CD4-positive, alpha-beta T cell treated with Interleukin-4 for 4 hours (primary cell): ENCODE results near the gene CDK6.
"Not testable (repeated sequence)": the region's sequence is repeated elsewhere in the genome, so short reads cannot be mapped to it uniquely, and the experiment has no call there.

Source experiments
- DNase-seq: peaks from one replicate; pipeline ENCODE4 v3.0.0-alpha.2; 2020

The CDK6 gene

GRCh38 chr7:92836489-92836999 lies at the start of gene CDK6:
Gene CDK6 (minus strand): TSS chr7:92836573. CDS start chr7:92833323, 3,250 bp downstream.
- peak; percentile 57 for DNase-seq

GRCh38 chr7:92886039-92886438 lies 49.7 kb upstream of the CDK6 start:
- not testable (repeated sequence) for DNase-seq

- no peak for DNase-seq
Observed at GRCh38 chr7:92884218-92884617, 47.8 kb upstream of the CDK6 start.

GRCh38 chr7:92882760-92883159 lies 46.4 kb upstream of the CDK6 start:
- DNase-seq = no peak

- DNase-seq = no peak
Observed at GRCh38 chr7:92881091-92881485, 44.7 kb upstream of the CDK6 start.

- peak; percentile 8 for DNase-seq
Observed at GRCh38 chr7:92880212-92881090, 44.1 kb upstream of the CDK6 start.

- no peak for DNase-seq
Observed at GRCh38 chr7:92877367-92877766, 41.0 kb upstream of the CDK6 start.

- DNase-seq = no peak
Observed at GRCh38 chr7:92876836-92877235, 40.5 kb upstream of the CDK6 start.

GRCh38 chr7:92875719-92876118 lies 39.3 kb upstream of the CDK6 start:
- no peak for DNase-seq

- DNase-seq = no peak
Observed at GRCh38 chr7:92875173-92875572, 38.8 kb upstream of the CDK6 start.

- no peak for DNase-seq
Observed at GRCh38 chr7:92874567-92874966, 38.2 kb upstream of the CDK6 start.

GRCh38 chr7:92873776-92874175 lies 37.4 kb upstream of the CDK6 start:
- no peak for DNase-seq

- no peak for DNase-seq
Observed at GRCh38 chr7:92872701-92873100, 36.3 kb upstream of the CDK6 start.

- no peak for DNase-seq
Observed at GRCh38 chr7:92868683-92869293, 32.4 kb upstream of the CDK6 start.

GRCh38 chr7:92864169-92864568 lies 27.8 kb upstream of the CDK6 start:
- peak; percentile 43 for DNase-seq

GRCh38 chr7:92856436-92856835 lies 20.1 kb upstream of the CDK6 start:
- no peak for DNase-seq

- DNase-seq = no peak
Observed at GRCh38 chr7:92854501-92855238, 18.3 kb upstream of the CDK6 start.

- no peak for DNase-seq
Observed at GRCh38 chr7:92851732-92852131, 15.4 kb upstream of the CDK6 start.

GRCh38 chr7:92850516-92850915 lies 14.1 kb upstream of the CDK6 start:
- DNase-seq = no peak

GRCh38 chr7:92849322-92849721 lies 12.9 kb upstream of the CDK6 start:
- DNase-seq = no peak

GRCh38 chr7:92848851-92849250 lies 12.5 kb upstream of the CDK6 start:
- DNase-seq = no peak

- DNase-seq = no peak
Observed at GRCh38 chr7:92848441-92848840, 12.1 kb upstream of the CDK6 start.

- DNase-seq = no peak
Observed at GRCh38 chr7:92847305-92847704, 10.9 kb upstream of the CDK6 start.

- DNase-seq = no peak
Observed at GRCh38 chr7:92845736-92846135, 9.4 kb upstream of the CDK6 start.
